Fibroblast of mammary gland (primary cell): ENCODE results near the gene SYNRG.
A peak's percentile ranks its signal among the peaks of the same experiment; 100 is the strongest.
"Not testable (repeated sequence)": the region's sequence is repeated elsewhere in the genome, so short reads cannot be mapped to it uniquely, and the experiment has no call there.

Experiments
- DNase-seq: peaks from one replicate; pipeline ENCODE4 v3.0.0-alpha.2; 2010; ENCODE audit warnings: low read depth
- H3K4me3 ChIP-seq: 2 replicates; pipeline ENCODE4 v1.5.1; 2011; ENCODE audit warnings: low read depth, mild to moderate bottlenecking, low read length, moderate library complexity; ENCODE audit not compliant: control insufficient read depth
- CTCF ChIP-seq: conservative IDR thresholded peaks from 2 replicates; pipeline ENCODE4 v1.5.1; 2011; ENCODE audit warnings: low read depth, low read length, inconsistent platforms; ENCODE audit not compliant: control insufficient read depth, insufficient read depth

Gene SYNRG

GRCh38 chr17:37519251-37519985 is 89.8 kb downstream of the SYNRG start:
- TF ChIP-seq CTCF = no peak
- DNase-seq = no peak
- H3K4me3 ChIP-seq = no peak overlapping the region

GRCh38 chr17:37518826-37519225 is 90.4 kb downstream of the SYNRG start:
- DNase-seq = peak; percentile 15
- no peak for TF ChIP-seq CTCF
- H3K4me3 ChIP-seq = no peak overlapping the region

- no peak overlapping the region for H3K4me3 ChIP-seq
- no peak for TF ChIP-seq CTCF
- no peak for DNase-seq
Observed at GRCh38 chr17:37517881-37518280, 91.3 kb downstream of the SYNRG start.

GRCh38 chr17:37516127-37516571 is 93.1 kb downstream of the SYNRG start:
- H3K4me3 ChIP-seq = no peak overlapping the region
- TF ChIP-seq CTCF = no peak

GRCh38 chr17:37513711-37514110 is 95.5 kb downstream of the SYNRG start:
- H3K4me3 ChIP-seq = no peak overlapping the region
- TF ChIP-seq CTCF = no peak
- no peak for DNase-seq

More at GRCh38 chr17:37516127-37516571, 93.1 kb downstream of the SYNRG start:
- no peak for DNase-seq

- DNase-seq = no peak
- TF ChIP-seq CTCF = no peak
- no peak overlapping the region for H3K4me3 ChIP-seq
Observed at GRCh38 chr17:37512442-37513068, 96.7 kb downstream of the SYNRG start.

GRCh38 chr17:37511642-37512041 is 97.6 kb downstream of the SYNRG start:
- not testable (repeated sequence) for H3K4me3 ChIP-seq, DNase-seq
